GM23248 (cell line): ENCODE data around the gene SLC25A51.

Source experiments
- EZH2 ChIP-seq: fragments of 200-600 bp; sonication (generic); IDR thresholded peaks from 2 replicates; pipeline ENCODE4 v1.6.1; 2018; ENCODE audit warnings: antibody characterized with exemption, mild to moderate bottlenecking; ENCODE audit not compliant: insufficient read depth, poor library complexity, severe bottlenecking
- EZH2phosphoT487 ChIP-seq: fragments of 200-600 bp; sonication (generic); IDR thresholded peaks from 2 replicates; pipeline ENCODE4 v1.6.1; 2018; ENCODE audit warnings: antibody characterized with exemption, moderate library complexity, mild to moderate bottlenecking, low read depth; ENCODE audit not compliant: insufficient read depth

DNA sequence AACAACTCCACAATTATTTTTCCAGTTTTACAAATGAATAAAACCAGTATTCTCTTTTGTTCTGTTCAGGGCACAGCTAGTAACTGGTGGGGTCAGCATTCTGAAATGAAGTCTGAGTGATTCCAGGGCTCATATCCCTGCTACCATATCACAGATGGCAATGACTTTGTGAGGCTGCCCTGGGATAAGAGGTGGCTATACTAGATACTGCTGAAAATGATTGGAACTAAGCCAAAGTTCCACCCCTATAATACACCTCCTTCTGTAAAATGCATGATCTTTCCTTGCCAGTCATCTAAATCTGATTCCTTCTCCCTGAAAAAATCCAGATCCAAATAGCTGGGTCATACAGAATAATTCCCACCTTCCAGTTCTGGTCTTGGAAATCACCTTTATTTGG is 14.4 kb downstream of the SLC25A51 start:
- TF ChIP-seq EZH2, result no peak
- no peak for TF ChIP-seq EZH2phosphoT487
